GM06990 (cell line): ENCODE results near the gene DCTN5.
"Not testable (repeated sequence)": the region's sequence is repeated elsewhere in the genome, so short reads cannot be mapped to it uniquely, and the experiment has no call there.

Source experiments
- DNase-seq: peaks from one replicate; pipeline ENCODE4 v3.0.0-alpha.2; 2011; ENCODE audit not compliant: insufficient read length; ENCODE audit errors: extremely low read depth
- H3K27me3 ChIP-seq: replicated peaks from 2 replicates; pipeline ENCODE4 v1.6.0; 2011; ENCODE audit warnings: low read length; ENCODE audit not compliant: control insufficient read depth, insufficient read depth
- H3K36me3 ChIP-seq: 2 replicates; pipeline ENCODE4 v1.5.1; 2011; ENCODE audit warnings: low read length; ENCODE audit not compliant: control insufficient read depth, insufficient read depth
- H3K4me3 ChIP-seq: replicated peaks from 2 replicates; pipeline ENCODE4 v1.5.1; 2011; ENCODE audit warnings: low read depth, mild to moderate bottlenecking, control low read depth, low read length
- TF ChIP-seq, protein P1 (sequence below): IDR thresholded peaks from 2 replicates; pipeline ENCODE4 v1.5.1; 2011; ENCODE audit warnings: low read length, control low read depth, mild to moderate bottlenecking, inconsistent platforms; ENCODE audit not compliant: insufficient read depth, poor library complexity, severe bottlenecking

DCTN5 gene

DNA sequence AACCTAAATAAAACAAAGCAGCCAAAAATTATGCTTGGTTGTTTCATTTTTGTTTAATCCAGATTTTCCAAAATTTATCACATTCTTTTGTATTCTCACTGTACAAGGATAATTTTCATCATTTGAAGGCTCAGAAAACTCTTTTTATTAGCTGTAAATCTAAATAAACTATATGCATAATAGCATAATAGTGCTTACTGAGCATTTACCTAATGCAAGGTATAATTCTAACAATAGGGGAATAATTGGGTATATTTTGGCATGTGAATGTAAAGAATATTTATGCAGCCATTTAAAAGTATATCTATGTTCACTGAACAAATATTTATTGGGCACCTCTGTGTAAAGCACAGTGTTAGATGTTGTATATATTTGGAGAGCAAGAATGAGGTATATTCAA is 17.2 kb upstream of the DCTN5 start:
- peaks cover 7% of the 10 kb centered on the region for H3K36me3 ChIP-seq

DNA sequence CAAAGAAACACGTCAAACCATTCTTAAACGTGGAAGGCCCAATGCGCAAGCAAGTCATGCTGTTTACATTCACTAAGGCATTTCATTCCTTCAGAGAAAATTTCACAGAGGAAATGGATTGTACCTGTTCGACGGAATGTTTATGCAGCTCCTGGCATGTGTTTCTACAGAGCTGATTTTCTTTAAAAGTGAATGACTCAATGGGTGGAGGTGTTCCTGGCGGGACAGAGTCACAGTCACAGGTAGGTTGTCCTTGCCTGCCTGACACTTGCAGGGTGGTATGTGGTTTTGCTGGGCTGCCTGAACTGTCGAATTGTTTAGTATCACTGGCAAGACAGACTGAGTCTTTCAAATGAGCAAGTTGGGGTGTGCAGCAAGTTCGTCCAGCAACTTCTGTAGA is 11.8 kb upstream of the DCTN5 start:
- H3K27me3 ChIP-seq: no peaks in the 10 kb centered on the region
- peaks cover 7% of the 10 kb centered on the region for H3K36me3 ChIP-seq
- TF ChIP-seq, protein P1, sequence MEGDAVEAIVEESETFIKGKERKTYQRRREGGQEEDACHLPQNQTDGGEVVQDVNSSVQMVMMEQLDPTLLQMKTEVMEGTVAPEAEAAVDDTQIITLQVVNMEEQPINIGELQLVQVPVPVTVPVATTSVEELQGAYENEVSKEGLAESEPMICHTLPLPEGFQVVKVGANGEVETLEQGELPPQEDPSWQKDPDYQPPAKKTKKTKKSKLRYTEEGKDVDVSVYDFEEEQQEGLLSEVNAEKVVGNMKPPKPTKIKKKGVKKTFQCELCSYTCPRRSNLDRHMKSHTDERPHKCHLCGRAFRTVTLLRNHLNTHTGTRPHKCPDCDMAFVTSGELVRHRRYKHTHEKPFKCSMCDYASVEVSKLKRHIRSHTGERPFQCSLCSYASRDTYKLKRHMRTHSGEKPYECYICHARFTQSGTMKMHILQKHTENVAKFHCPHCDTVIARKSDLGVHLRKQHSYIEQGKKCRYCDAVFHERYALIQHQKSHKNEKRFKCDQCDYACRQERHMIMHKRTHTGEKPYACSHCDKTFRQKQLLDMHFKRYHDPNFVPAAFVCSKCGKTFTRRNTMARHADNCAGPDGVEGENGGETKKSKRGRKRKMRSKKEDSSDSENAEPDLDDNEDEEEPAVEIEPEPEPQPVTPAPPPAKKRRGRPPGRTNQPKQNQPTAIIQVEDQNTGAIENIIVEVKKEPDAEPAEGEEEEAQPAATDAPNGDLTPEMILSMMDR: no peak
- H3K4me3 ChIP-seq: no peak overlapping the region
- DNase-seq: no peak

More for the DNA sequence above, 17.2 kb upstream of the DCTN5 start:
- no peaks in the 10 kb centered on the region for H3K27me3 ChIP-seq
- TF ChIP-seq, protein P1: no peak
- DNase-seq: no peak
- H3K4me3 ChIP-seq: no peak overlapping the region

DNA sequence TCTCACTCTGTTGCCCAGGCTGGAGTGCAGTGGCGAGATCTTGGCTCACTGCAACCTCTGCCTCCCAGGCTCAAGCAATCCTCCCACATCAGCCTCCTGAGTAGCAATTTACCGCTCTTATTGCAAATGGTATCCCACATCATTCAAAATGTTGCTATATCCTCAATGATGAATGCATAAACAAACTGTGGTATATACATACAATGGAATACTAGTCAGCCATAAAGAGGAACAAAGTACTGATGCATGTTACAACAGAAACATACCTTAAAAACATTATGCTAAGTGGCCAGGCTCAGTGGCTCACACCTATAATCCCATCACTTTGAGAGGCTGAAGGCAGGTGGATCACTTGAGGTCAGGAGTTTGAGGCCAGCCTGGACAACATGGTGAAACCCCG is 9.4 kb upstream of the DCTN5 start:
- H3K4me3 ChIP-seq, H3K27me3 ChIP-seq, H3K36me3 ChIP-seq, DNase-seq: not testable (repeated sequence)

DNA sequence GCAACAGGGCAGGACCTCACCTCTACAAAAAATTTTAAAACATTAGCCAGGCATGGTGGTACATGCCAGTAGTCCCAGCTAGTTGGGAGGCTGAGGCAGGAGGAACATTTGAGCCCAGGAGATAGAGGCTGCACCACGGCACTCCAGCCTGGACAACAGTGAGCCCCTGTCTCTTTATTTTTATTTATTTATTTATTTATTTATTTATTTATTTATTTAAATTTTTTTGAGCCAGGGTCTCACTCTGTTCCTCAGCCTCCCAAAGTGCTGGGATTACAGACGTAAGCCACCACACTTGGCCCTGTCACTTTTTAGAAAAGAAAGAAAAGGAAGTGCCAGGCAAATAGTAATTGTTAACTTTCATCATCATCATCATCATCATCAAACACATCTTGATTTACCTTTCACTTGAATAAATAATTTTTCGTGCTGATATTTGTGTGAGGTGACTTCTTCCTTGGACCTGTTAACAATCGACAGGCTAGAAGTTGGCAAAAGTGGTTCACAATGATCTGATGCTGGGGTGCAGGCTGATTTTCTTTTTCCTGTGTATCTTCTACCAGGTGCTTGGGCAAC is 6.7 kb upstream of the DCTN5 start:
- H3K36me3 ChIP-seq: peaks cover 2% of the 10 kb centered on the region
- H3K27me3 ChIP-seq: no peaks in the 10 kb centered on the region
- H3K4me3 ChIP-seq: no peak overlapping the region
- no peak for DNase-seq
- TF ChIP-seq, protein P1: no peak

DNA sequence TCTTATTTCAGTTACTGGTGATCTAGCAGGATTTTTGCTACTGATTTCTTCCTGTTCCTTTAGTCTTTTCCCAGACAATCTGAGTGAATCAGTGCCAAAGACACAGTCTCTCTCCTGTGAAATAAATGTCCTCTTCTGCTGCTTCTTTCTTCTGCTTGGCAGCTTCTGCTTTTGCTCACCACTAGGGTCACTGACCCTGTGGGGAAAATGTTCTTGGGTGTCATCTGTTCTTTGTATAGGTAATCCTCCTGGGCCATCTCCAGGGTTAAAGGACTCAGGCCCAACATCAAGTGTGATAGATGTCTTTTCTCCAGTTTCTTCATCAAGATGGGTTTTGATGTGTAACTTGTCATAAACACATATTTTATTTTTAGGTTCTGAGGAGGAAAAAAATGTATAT is 5.3 kb upstream of the DCTN5 start:
- Histone ChIP-seq H3K27me3 (no peaks in the 10 kb centered on the region), H3K36me3 (peaks cover 2% of the 10 kb centered on the region), H3K4me3 (no peak overlapping the region)
- DNase-seq: no peak
- TF ChIP-seq, protein P1: no peak

DNA sequence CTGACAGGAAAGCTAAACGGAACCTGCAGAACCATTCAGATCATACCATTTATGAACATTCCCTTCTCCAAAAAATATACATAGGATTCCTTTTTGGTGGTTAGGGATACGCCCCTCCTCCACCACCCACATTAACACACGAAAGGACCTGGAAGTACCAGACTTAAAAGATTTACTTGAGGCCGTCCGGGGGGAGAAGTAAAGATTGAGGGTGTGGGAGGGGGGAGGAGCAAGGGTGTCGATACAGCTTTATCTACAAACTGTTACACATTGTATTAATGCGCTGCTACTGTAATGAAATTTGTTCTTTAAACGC is 693 bp upstream of the DCTN5 start:
- peaks cover 2% of the 10 kb centered on the region for H3K36me3 ChIP-seq

More for the DNA sequence above, 693 bp upstream of the DCTN5 start:
- Histone ChIP-seq H3K4me3 (peak overlapping the region; percentile 100), H3K27me3 (no peaks in the 10 kb centered on the region)
- DNase-seq: no peak
- TF ChIP-seq, protein P1: no peak
